ENCODE measurements around the gene MYO1A.

DNA sequence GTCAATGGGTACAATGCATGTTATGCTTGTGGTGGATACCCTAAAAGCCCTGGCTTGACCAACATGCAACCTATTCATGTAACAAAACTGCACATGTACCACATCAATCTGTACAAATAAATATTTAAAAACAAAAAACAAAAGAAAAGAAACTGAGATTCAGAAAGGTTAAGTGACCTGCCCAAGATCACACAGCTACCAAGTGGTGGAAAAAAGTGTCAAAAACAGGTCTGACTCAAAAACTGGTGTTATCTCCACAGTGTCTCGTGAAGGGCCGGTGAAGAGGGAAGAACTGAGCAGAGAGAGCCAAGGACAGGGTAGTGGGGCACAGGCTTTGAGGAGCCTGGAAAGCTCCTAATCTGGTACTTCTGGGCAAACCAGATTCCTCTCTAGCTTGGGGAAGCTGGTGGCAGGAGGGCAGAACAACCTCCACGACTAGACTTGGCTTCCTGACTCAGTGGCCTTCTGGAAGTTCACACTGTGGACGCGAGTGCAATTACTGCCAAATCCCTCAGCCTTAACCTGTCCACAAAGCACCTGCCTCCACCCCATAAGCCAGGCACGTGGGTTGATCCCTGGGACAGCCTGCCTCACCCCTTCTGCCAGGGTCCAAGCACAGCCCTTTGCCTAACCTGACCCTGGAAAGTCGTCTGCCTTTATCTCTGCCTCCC, 59.1 kb downstream of the MYO1A start:
- TF ChIP-seq CTCF (optimal IDR thresholded peaks at IDR 0.05 in 1 of 3, IDR thresholded peaks at IDR 0.05 in 1 of 3, conservative IDR thresholded peaks at IDR 0.05 in 1 of 3; ENCODE audit: extremely low read depth in 1 of 3, insufficient read depth in 2 of 3, low read length in 3 of 3), result no peak
- no peak for TF ChIP-seq EZH2 (IDR thresholded peaks at IDR 0.05; ENCODE audit: low read length)
